Left ventricle myocardium inferior (tissue), 1 donor: Measurements from ENCODE around the gene MBOAT1. TPM values are rescaled to one million over a fixed set of nuclear protein-coding genes. Genes with fewer than 3 reads are reported as not detected.
A peak's percentile ranks its signal among the peaks of the same experiment; 100 is the strongest.

Source experiments
- DNase-seq: peaks from one replicate; pipeline ENCODE4 v3.0.0-alpha.2; 2020
- H3K27ac ChIP-seq: fragments of 200-600 bp; replicated peaks from 2 replicates; pipeline ENCODE4 v1.8.0; 2021
- H3K27me3 ChIP-seq: fragments of 200-600 bp; 2 replicates; pipeline ENCODE4 v1.8.0; 2021; ENCODE audit warnings: low read depth
- H3K36me3 ChIP-seq: fragments of 200-600 bp; 2 replicates; pipeline ENCODE4 v1.8.0; 2021
- H3K4me1 ChIP-seq: fragments of 200-600 bp; 2 replicates; pipeline ENCODE4 v1.8.0; 2021
- H3K4me3 ChIP-seq: fragments of 200-600 bp; 2 replicates; pipeline ENCODE4 v1.8.0; 2021; ENCODE audit warnings: mild to moderate bottlenecking, moderate library complexity
- H3K9me3 ChIP-seq: fragments of 200-600 bp; replicated peaks from 2 replicates; pipeline ENCODE4 v1.8.0; 2021
- intact Hi-C: fragments of 100-400 bp; cut with micrococcal nuclease; formaldehyde crosslinking; loops from one replicate; pipeline ENCODE4 v1.11.0; 2022
- total RNA-seq: library from RNA; stranded (reverse); fragmentation: NEBNext Ultra II Directional; extraction: Animal tissue kit (Norgen Biotek cat#: 25700); gene quantifications from one replicate; pipeline ENCODE4 v1.2.1, GENCODE V29; 2021
- TF ChIP-seq, protein P1 (sequence below): fragments of 200-600 bp; IDR thresholded peaks from 2 replicates; pipeline ENCODE4 v1.8.0; 2021; ENCODE audit warnings: antibody characterized with exemption, mild to moderate bottlenecking, borderline replicate concordance
- donor health status: DM: no; HTN: yes; CAD: no; lungs with severe emphysema.

Gene MBOAT1
- total RNA-seq, 1 donor from 2014 or later, result 5.6 TPM

DNA sequence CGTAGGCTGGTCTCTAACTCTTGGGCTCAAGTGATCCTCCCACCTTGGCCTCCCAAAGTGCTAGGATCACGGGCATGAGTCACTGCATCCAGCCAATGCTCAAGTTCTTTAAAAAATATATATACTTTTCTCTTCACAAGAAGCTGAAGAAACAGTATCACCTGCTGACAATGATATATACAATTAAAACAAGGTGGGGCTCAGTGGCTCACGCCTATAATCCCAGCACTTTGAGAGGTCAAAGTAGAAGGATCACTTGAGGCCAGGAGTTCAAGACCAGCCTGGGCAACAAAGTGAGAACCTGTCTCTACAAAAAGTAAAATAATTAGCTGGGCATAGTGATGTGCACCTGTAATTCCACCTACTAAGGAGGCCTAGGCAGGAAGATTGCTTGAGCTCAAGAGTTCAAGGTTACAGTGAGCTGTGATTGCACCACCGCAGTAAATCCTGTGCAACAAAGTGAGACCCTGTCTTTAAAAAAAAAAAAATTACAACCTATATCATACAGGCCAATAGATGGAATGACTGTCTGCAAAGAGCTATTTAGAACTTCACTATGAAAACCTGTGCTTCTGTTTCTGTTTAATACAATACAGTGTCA lies 36.4 kb downstream of the MBOAT1 start:
- peaks cover 8% of the 10 kb centered on the region for H3K4me1 ChIP-seq
- H3K9me3 ChIP-seq, result no peaks in the 10 kb centered on the region
- H3K27me3 ChIP-seq, result no peaks in the 10 kb centered on the region
- no peaks in the 10 kb centered on the region for H3K36me3 ChIP-seq
- intact Hi-C loops, result no loop called here
- no peak overlapping the region for H3K27ac ChIP-seq
- H3K4me3 ChIP-seq, result no peak overlapping the region
- DNase-seq, result no peak
- TF ChIP-seq, protein P1, sequence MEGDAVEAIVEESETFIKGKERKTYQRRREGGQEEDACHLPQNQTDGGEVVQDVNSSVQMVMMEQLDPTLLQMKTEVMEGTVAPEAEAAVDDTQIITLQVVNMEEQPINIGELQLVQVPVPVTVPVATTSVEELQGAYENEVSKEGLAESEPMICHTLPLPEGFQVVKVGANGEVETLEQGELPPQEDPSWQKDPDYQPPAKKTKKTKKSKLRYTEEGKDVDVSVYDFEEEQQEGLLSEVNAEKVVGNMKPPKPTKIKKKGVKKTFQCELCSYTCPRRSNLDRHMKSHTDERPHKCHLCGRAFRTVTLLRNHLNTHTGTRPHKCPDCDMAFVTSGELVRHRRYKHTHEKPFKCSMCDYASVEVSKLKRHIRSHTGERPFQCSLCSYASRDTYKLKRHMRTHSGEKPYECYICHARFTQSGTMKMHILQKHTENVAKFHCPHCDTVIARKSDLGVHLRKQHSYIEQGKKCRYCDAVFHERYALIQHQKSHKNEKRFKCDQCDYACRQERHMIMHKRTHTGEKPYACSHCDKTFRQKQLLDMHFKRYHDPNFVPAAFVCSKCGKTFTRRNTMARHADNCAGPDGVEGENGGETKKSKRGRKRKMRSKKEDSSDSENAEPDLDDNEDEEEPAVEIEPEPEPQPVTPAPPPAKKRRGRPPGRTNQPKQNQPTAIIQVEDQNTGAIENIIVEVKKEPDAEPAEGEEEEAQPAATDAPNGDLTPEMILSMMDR, result no peak

DNA sequence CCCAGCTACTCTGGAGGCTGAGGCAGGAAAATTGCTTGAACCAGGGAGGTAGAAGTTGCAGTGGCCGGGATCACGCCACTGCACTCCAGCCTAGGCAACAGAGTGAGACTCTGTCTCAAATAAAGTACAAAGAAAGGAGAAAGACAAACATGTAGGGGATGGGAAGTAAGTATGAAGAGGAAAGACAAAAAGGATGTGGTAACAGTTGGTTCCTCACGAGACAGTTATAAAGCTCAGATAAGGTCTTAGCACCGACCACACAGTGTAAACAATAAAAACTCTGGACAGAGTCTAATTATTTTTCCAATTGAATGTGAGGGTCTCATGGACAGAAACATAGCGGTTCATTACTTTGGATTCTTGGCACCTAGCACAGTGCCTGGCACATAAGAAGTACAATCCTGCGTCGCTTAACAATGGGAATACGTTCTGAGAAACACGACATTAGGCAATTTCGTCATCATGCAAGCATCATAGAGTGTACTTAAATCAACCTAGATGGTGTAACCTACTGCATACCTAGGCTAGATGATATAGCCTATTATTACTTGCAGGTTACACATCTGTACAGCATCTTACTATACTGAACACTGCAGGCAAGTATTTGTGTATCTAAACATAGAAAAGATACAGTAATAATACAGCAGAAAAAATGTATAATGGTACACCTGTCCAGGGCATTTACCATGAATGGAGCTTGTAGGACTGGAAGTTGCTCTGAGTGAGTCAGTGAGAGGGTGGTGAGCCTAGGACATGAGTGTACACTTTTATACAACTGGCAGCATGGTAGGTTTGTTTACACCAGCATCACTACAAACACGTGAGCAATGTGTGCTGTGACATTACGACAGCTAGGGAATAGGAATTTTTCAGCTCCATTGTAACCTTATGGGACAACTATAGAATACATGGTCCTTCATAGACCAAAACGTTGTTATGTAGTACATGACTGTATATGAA lies 38.2 kb downstream of the MBOAT1 start:
- TF ChIP-seq, protein P1, result no peak
- no peaks in the 10 kb centered on the region for H3K9me3 ChIP-seq
- peaks cover 17% of the 10 kb centered on the region for H3K4me1 ChIP-seq
- peak overlapping the region; percentile 2 for H3K27ac ChIP-seq
- H3K4me3 ChIP-seq, result no peak overlapping the region
- H3K36me3 ChIP-seq, result no peaks in the 10 kb centered on the region
- H3K27me3 ChIP-seq, result no peaks in the 10 kb centered on the region
- intact Hi-C loops, result no loop called here
- no peak for DNase-seq

DNA sequence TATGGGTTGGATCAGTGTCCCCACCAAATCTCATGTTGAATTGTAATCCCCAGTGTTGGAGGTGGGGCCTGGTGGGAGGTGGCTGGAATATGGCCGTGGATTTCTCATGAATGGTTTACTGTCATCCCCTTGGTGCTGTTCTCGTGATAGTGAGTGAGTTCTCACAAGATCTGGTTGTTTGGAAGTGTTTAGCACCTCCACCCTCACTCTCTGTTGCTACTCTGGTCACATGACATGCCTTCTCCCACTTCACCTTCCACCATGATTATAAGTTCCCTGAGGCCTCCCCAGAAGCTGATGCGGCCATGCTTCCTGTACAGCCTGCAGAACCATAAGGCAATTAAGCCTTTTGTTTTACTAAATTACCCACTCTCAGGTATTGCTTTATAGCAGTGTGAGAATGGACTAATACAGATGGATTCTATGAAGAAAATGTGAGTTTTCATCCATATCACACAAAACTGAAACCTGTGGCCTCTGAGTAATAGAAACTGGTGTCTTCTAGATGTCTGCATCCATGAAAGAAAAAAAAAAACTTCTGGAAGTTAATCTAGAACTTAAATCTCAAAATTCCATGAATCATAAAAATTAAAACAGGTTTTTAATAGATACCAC lies 39.3 kb downstream of the MBOAT1 start:
- Histone ChIP-seq H3K27me3 (no peaks in the 10 kb centered on the region), H3K4me3 (no peak overlapping the region), H3K36me3 (no peaks in the 10 kb centered on the region), H3K9me3 (no peaks in the 10 kb centered on the region), H3K27ac (no peak overlapping the region), H3K4me1 (peaks cover 24% of the 10 kb centered on the region)
- intact Hi-C loops, result no loop called here
- DNase-seq, result no peak
- TF ChIP-seq, protein P1, result no peak

DNA sequence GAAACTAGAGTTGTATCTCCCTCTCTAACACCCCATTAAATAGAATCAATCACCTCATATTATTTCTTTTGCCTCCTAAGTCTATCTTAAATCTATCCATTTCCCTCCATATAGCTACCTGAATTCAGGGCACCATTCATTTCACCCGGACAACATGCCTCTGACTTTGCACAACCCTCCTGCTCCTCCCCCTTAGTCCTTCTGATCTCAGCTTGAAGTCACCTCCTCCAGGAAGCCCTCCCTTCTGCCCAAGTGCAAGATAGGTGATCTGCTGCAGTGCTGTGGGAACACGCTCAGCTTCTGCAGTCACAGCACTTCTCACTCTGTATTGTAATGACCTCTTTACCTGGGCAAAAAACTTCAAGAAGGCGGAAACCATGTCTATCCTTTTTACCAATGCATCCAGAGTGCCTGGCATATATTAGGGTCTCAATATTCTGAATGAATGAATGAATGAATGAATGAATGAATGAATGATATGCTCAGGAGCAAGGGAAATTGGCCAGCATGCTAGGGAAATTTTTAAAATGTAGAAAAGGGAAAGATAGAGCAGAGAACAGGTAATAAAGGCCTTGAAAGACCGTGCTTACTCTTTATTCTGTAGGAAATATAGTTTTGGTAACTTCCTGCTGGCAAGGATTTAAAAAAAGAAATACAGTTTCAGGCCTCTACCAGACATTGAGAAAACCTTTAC lies 41.7 kb downstream of the MBOAT1 start:
- H3K4me1 ChIP-seq, result peaks cover 39% of the 10 kb centered on the region
- H3K4me3 ChIP-seq, result no peak overlapping the region
- TF ChIP-seq, protein P1, result no peak
- H3K9me3 ChIP-seq, result peaks cover 2% of the 10 kb centered on the region
- H3K27me3 ChIP-seq, result no peaks in the 10 kb centered on the region
- H3K27ac ChIP-seq, result no peak overlapping the region
- intact Hi-C loops, result no loop called here
- DNase-seq, result no peak
- peaks cover 3% of the 10 kb centered on the region for H3K36me3 ChIP-seq

- H3K4me3 ChIP-seq, result peak overlapping the region; percentile 2
- DNase-seq, result no peak
- TF ChIP-seq, protein P1, result no peak
- no peaks in the 10 kb centered on the region for H3K27me3 ChIP-seq
- peaks cover 39% of the 10 kb centered on the region for H3K4me1 ChIP-seq
- intact Hi-C loops, result no loop called here
- peaks cover 2% of the 10 kb centered on the region for H3K9me3 ChIP-seq
- H3K27ac ChIP-seq, result peak overlapping the region; percentile 65
- H3K36me3 ChIP-seq, result peaks cover 3% of the 10 kb centered on the region
These were observed 42.5 kb downstream of the MBOAT1 start for GRCh38 chr6:20169786-20170185.
